Bronchial epithelial cell (primary cell): ENCODE results near the gene SLC9A6. TPM values are rescaled to one million over a fixed set of nuclear protein-coding genes. Genes with fewer than 3 reads are reported as not detected.
"Not testable (repeated sequence)": the region's sequence is repeated elsewhere in the genome, so short reads cannot be mapped to it uniquely, and the experiment has no call there.

ENCODE experiments used
- DNase-seq: peaks from one replicate; pipeline ENCODE4 v3.0.0-alpha.2; 2010; ENCODE audit warnings: low read depth
- FAIRE-seq: peaks from 2 replicates; lab custom pipeline; 2011; peaks lifted over from hg19 to GRCh38; lab: Jason Lieb, UNC
- H3K27me3 ChIP-seq: 2 replicates; pipeline ENCODE4 v1.5.1; 2011; ENCODE audit warnings: low read length; ENCODE audit not compliant: control insufficient read depth, insufficient read depth
- H3K36me3 ChIP-seq: 2 replicates; pipeline ENCODE4 v1.5.1; 2011; ENCODE audit warnings: low read length; ENCODE audit not compliant: control insufficient read depth, insufficient read depth
- H3K4me3 ChIP-seq: 2 replicates; pipeline ENCODE4 v1.5.1; 2011; ENCODE audit warnings: mild to moderate bottlenecking, low read depth, low read length, control low read depth
- total RNA-seq: library from RNA; depleted of rRNA; stranded (reverse); fragments of >200 nt; gene quantifications from 2 replicates; pipeline ENCODE4 v1.2.1, GENCODE V29; 2014
- TF ChIP-seq, protein P1 (sequence below): IDR thresholded peaks from 2 replicates; pipeline ENCODE4 v1.5.1; 2011; ENCODE audit warnings: mild to moderate bottlenecking, moderate library complexity, low read length, control low read depth, inconsistent platforms; ENCODE audit not compliant: insufficient read depth, severe bottlenecking

SLC9A6 gene
- total RNA-seq, 1 donor from 2014 or later: 24.2 TPM

DNA sequence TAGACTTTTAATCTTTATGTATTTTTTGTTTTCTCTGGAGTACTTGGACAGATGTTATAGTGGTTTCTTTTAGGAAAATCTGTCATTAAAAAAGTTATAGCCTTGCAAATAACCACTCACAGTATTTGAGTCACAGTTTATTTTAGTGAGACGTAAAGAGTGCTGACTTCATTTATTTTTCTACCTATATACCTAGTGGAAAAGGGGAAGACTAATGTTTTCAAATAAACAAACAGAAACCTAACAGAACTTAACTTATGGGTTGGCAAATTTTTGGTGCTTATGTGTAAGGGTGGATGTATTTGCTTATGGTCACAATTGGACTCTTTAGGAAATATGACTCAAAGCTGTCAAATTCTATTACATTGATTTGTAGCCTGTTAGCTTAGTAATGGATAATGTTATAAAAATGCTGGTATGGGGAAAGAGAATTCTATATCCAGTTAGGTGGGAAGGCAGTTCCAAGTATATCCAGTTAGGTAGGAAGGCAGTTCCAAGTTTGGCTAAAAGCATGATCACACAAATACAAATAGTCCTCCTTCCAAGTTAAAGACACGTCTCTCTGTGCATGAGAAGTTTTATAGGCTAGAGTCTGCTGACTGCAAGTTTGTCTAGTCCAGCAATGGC is 61.9 kb downstream of the SLC9A6 start:
- Histone ChIP-seq H3K4me3 (no peak overlapping the region), H3K27me3 (no peaks in the 10 kb centered on the region), H3K36me3 (no peaks in the 10 kb centered on the region)
- peak; percentile 29 for DNase-seq
- TF ChIP-seq, protein P1, sequence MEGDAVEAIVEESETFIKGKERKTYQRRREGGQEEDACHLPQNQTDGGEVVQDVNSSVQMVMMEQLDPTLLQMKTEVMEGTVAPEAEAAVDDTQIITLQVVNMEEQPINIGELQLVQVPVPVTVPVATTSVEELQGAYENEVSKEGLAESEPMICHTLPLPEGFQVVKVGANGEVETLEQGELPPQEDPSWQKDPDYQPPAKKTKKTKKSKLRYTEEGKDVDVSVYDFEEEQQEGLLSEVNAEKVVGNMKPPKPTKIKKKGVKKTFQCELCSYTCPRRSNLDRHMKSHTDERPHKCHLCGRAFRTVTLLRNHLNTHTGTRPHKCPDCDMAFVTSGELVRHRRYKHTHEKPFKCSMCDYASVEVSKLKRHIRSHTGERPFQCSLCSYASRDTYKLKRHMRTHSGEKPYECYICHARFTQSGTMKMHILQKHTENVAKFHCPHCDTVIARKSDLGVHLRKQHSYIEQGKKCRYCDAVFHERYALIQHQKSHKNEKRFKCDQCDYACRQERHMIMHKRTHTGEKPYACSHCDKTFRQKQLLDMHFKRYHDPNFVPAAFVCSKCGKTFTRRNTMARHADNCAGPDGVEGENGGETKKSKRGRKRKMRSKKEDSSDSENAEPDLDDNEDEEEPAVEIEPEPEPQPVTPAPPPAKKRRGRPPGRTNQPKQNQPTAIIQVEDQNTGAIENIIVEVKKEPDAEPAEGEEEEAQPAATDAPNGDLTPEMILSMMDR: no peak
- no peak for FAIRE-seq

DNA sequence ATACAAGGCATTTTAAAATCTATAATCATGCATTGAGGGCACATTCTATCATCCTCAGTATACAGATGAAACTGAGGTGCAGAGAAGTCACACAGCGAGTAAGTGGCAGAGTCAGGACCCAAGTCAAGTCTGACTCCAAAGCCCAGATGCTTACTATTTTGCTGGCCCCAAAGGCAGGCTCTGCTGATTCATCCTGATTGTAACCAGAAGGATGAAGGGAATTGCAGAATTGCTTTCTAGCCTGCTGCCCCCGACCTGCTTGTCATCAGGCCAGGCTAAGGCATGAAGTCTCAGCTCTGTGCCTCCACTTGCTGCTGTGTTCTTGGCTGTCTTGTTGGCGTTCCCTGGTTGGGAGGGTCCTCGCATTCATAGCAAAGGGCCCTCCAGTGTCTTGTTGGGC is 62.7 kb downstream of the SLC9A6 start:
- Histone ChIP-seq H3K36me3 (no peaks in the 10 kb centered on the region), H3K27me3 (no peaks in the 10 kb centered on the region), H3K4me3 (no peak overlapping the region)
- no peak for FAIRE-seq
- DNase-seq: no peak
- TF ChIP-seq, protein P1: no peak

DNA sequence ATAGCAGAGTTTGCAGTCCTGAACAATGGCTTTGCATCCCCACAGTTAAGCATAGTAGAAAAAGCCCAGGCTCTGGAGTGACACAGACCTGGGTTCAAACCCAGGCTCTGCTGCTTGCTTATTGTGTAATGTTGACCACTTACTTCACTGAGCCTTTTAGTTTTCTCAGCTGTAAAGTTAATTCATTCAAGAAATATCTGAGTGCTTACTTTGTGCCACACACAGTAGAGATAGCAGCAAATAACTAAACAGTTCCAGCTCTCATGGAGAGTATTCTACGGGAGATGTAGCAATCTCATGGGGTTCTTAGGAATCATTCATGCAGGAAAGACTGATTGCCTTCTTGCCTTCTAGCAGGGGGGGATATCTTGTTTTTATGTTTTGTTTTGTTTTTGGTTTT is 63.2 kb downstream of the SLC9A6 start:
- TF ChIP-seq, protein P1: no peak
- no peaks in the 10 kb centered on the region for H3K27me3 ChIP-seq
- no peak for FAIRE-seq
- no peak overlapping the region for H3K4me3 ChIP-seq
- no peaks in the 10 kb centered on the region for H3K36me3 ChIP-seq
- DNase-seq: no peak

DNA sequence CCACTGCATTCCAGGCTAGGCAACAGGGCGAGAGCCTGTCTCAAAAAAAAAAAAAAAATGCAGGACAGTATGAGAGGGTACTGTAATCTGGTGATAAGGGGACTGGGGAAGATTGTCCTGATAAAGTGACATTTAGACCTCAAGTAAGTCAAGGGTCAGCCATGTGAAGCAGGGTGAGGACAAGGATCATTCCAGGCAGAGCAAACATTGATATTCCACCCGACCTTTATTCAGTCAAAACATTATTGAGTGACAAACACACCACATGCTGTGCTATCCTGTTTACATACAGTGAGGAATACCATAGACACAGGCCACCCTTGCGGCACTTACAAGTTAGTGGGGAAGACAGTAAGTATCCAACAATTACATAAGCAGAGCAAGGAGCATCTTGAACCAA is 64.4 kb downstream of the SLC9A6 start:
- Histone ChIP-seq H3K4me3 (no peak overlapping the region), H3K36me3 (no peaks in the 10 kb centered on the region), H3K27me3 (no peaks in the 10 kb centered on the region)
- TF ChIP-seq, protein P1: no peak
- FAIRE-seq (no peak), DNase-seq (no peak)

DNA sequence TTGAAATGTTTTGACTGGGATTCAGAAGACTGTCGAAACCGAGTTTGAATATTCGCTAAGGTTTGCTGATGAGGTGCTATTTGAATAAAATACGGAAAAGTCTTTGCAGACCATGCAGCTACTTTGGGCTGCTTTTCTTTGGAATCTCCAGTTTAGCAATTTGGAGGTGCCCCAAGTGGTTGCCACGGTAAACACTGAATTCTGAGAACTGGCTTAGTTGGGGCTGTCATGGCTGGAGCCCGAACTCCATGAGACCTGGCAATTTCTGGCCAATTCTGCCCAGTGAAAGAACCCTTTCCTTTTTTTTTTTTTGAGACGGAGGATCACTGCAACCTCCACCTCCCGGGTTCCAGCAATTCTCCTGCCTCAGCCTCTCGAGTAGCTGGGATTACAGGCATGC is 65.6 kb downstream of the SLC9A6 start:
- not testable (repeated sequence) for FAIRE-seq, DNase-seq, H3K27me3 ChIP-seq, H3K4me3 ChIP-seq, H3K36me3 ChIP-seq

DNA sequence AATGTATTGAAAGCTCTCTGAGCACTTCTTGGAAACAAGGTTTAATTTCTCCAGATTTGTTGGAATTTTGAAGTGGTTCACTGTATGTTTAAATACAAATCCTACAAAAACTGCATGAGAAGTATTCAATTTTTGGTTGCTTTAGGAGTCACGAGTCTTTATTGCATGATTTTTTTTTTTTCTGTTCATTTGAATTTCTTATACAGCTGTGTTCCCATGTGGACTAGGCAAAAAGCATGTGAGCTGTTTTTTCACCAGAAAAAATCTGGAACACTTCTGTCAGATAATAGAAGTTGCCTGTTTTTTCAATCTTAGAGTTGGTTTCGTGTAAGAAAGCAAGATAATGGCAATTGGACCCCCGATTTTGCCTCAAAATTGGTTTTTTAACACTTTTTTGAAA is 66.4 kb downstream of the SLC9A6 start:
- no peak for FAIRE-seq
- no peak for DNase-seq
- H3K4me3 ChIP-seq: no peak overlapping the region
- no peaks in the 10 kb centered on the region for H3K36me3 ChIP-seq
- H3K27me3 ChIP-seq: no peaks in the 10 kb centered on the region
- TF ChIP-seq, protein P1: no peak
